Measurements from ENCODE around the gene EXOG. TPM values are rescaled to one million over a fixed set of nuclear protein-coding genes. Genes with fewer than 3 reads are reported as not detected.
"Not testable (repeated sequence)": the region's sequence is repeated elsewhere in the genome, so short reads cannot be mapped to it uniquely, and the experiment has no call there.

EXOG gene
- total RNA-seq, 1 experiment from 2014 or later, result 8.6 TPM

- DNase-seq (ENCODE audit: low read depth), result no peak
Measured at GRCh38 chr3:38562467-38562925, 66.4 kb downstream of the EXOG start.

- no peak for DNase-seq (ENCODE audit: low read depth)
Measured at GRCh38 chr3:38563070-38563885, 67.1 kb downstream of the EXOG start.

DNA sequence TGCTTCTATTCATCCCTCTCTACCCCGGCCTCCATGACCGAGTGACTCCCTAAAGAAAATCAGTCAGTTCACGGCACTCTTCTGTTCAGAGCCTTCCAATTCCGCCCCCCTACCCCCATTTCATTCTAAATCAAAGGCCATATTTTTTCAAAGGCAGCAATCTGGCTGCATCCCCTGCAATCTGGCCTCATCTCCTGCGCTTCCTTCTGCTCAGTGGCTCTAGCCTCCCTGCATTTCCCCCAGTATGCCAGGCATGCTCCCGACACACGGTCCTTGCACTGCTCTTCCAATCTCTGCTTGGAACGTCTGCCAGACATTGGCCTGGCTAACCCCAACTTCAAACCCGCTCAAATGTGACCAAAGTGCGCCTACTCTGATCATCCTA lies 67.7 kb downstream of the EXOG start:
- no peak for DNase-seq (ENCODE audit: low read depth)

DNA sequence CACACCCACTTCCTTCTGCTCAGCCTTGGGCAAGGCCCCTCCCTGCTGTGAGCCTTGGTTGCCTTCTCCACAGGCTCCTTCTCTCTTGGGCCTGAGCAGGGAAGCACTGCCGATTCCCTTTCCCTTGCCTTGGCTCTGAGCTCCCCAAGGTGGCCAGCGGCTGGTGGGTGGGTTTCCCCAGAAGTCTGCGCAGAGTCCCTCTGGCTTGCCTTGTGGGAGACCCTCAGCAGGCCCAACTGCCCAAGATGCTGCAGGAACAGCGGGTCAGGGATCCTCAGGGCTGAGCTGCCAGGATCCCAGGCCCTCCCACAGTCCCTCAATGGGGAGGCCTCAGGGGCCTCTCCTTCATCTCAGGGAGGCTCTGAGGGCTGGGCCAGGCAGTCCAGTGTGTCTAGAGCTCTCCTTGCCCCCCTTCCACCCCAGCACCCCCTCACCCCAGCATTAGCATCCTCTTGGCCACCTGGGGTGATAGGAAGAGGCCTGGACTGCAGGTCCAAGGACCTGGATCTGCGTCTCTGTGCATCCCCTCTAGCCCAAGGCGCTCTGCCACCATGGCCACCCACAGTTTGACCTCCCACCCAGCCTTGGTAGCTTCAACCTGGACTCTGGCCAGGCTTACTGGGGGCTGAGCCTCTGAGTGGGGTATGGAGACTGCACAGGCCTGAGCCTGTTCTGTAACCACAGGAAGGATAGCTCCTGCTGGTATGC lies 68.6 kb downstream of the EXOG start:
- no peak for DNase-seq (ENCODE audit: low read depth)

- no peak for DNase-seq (ENCODE audit: low read depth)
Measured at GRCh38 chr3:38565339-38566214, 69.4 kb downstream of the EXOG start.

DNA sequence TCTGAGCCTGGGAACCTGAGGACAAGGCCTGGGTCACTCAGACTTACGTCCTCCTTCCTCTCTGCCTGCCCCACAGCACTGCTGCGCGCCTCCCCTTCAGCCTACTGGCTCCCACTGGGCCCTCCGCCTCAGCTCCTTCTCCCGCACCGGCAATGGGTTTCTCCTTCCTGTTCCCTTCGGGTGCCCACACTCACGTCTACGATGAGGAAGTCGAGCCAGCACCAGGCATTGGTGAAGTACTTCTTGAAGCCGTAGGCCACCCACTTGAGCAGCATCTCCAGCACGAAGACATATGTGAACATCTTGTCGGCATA lies 70.0 kb downstream of the EXOG start:
- no peak for DNase-seq (ENCODE audit: low read depth)

GRCh38 chr3:38566794-38567193 lies 70.7 kb downstream of the EXOG start:
- not testable (repeated sequence) for DNase-seq (ENCODE audit: low read depth)

GRCh38 chr3:38567498-38567897 lies 71.4 kb downstream of the EXOG start:
- DNase-seq (ENCODE audit: low read depth), result no peak

- DNase-seq (ENCODE audit: low read depth), result no peak
Measured at GRCh38 chr3:38573111-38573510, 77.0 kb downstream of the EXOG start.

DNA sequence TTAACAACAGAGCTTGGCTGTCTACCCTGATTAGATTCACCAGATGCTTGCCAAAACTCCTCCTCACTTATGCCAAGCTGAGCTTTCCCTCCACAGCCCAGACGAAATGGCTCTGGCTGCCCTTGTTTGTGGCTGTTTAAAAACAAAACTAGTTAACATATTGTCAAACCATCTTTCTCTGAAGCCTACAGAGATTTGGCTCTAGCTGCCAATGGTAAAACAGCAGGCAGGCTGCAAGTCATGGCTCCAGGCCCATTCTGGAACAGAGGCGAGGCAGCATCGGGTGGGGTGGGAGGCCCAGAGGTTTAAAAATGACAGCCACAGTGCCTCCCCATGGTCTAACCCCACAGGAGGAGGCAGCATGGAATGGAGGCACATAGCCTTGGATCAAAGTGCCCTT lies 77.4 kb downstream of the EXOG start:
- DNase-seq (ENCODE audit: low read depth), result no peak

GRCh38 chr3:38574411-38575278 lies 78.5 kb downstream of the EXOG start:
- DNase-seq (ENCODE audit: low read depth), result peak; percentile 11

DNA sequence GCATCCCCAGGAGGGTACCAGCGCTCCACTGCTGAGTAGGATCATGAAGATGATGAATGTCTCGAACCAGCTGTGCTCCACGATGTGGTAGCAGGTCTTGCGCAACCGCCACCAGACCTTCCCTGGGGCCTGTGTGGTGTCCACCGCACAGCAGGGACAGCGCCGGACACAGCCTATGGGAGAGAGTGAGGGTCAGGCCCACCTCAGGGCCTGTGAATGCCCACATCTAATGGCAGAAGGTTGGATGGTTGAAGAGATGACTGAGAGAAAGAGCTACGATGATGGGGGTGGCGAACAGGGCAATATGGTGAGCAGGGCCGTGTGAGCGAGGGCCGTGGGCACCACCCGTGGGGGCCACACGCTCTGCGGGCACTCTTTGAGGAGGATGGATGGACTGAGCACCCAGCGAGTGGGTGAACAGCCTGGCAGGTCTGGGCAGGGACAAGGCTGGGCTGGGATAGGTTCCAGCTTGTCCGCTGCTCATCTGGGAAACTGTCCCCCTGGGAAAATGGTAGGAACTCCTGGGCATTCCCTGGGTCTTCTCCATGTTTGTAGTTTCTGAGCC lies 79.2 kb downstream of the EXOG start:
- no peak for DNase-seq (ENCODE audit: low read depth)

Small RNAs within 50 kb of the gene (small RNA-seq; reads per million reads assigned to genes)
- gene RF00019, result not detected

Other genes starting within 250 kb of the EXOG start
- 0.07 TPM in 1 of 2 replicates, not detected in the other for gene SLC22A13, start 230.5 kb upstream of the EXOG start, total RNA-seq (2014; rRNA removed; shearing (Covaris generic))
- gene SLC22A14, start 214.0 kb upstream of the EXOG start, total RNA-seq (2014; rRNA removed; shearing (Covaris generic)), result not detected in 2 replicates
- gene XYLB, start 149.6 kb upstream of the EXOG start, total RNA-seq (2014; rRNA removed; shearing (Covaris generic)), result 11.0 and 11.6 TPM in 2 replicates
- 1.9 and 5.9 TPM in 2 replicates for gene ACVR2B, start 42.5 kb upstream of the EXOG start, total RNA-seq (2014; rRNA removed; shearing (Covaris generic))
- 5.9 and 6.5 TPM in 2 replicates for gene SCN5A, start 153.3 kb downstream of the EXOG start, total RNA-seq (2014; rRNA removed; shearing (Covaris generic))

Measured in HT1080 (cell line).